HG02884 (cell line): Measurements from ENCODE around the gene RCAN1.
"Not testable (repeated sequence)": the region's sequence is repeated elsewhere in the genome, so short reads cannot be mapped to it uniquely, and the experiment has no call there.

Experiments
- ATAC-seq: cut with Tn5 transposase; IDR thresholded peaks from one replicate; pipeline ENCODE4 v1.9.1; 2021; ENCODE audit warnings: mild to moderate bottlenecking, moderate library complexity; ENCODE audit not compliant: unreplicated experiment

Gene RCAN1

DNA sequence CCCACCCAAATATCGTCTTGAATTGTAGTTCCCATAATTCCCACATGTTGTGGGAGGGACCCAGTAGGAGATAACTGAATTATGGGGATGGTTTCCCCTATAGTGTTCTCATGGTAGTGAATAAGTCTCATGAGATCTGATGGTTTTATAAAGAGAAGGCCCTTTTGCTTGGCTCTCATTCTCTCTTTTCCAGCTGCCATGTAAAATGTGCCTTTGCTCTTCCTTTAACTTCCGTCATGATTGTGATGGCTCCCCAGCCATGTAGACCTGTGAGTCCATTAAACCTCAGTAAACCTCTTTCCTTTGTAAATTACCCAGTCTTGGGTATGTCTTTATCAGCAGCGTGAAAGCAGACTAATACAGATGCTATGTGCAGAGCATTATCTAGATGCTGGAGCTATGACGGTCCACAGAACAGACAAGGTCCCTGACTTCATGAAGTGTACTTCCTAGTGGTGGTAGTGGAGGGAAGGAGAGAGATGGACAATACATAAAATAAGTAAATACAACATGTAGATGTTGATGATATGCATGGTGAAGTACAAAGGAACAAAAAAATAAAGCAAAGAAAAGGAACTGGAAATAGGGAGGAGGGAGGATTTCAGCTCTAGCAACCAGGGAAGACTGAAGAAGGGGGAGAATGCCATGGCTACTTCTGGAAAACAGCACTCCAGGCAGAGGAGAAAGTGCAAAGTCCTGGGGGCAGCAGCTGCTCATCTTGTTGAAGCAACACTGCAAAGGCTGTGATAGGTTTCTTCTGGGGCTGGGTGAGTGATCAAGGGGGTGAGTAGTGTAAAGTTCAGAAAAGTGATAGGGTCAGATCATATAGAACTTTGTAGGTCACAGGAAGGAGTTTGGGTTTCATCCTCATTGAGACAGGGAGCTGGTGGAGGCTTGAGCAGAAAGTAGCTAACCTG is 6.8 kb upstream of the RCAN1 start:
- no peak for ATAC-seq

DNA sequence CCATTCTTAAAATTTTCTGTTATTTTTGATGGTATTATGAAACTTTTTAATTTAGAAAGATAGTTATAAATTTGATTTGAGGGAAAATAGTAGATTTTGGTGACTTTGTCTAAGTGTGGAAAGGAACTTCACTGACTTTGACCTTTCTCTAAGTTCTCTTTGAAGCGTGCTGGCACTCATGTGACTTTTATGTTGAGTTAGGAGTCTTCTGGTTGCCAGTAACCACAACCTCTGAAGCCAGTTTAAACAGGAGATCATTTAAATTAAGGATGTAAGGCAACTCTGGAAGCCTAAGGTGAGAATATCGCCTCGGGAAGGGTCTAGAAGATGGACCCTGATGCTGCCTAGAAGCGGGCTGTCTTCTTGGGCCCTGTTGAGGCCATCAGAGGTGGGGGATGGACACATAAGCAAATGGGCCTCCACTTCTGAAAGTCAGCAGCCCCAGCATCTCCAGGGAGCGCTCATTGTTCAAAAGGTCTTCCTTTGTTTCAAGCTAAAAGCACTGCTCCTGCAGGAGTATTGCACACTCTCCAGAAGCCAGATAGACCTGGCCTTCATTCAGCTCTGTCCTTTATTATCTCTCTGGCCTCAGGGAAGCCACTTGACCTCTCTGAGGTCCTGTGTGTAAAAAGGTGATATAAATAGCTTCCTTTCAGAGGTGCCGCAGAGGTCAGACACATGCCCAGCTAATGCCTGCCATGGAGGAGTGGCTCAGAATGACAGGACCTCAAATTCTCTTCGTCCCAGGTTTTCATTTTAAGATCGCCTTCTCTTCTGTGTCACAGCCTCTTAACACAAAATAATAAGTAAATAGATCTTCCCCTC is 5.1 kb upstream of the RCAN1 start:
- ATAC-seq, result no peak

GRCh38 chr21:34618941-34619340 is 4.0 kb upstream of the RCAN1 start:
- no peak for ATAC-seq

GRCh38 chr21:34617753-34618339 is 2.9 kb upstream of the RCAN1 start:
- ATAC-seq, result no peak

DNA sequence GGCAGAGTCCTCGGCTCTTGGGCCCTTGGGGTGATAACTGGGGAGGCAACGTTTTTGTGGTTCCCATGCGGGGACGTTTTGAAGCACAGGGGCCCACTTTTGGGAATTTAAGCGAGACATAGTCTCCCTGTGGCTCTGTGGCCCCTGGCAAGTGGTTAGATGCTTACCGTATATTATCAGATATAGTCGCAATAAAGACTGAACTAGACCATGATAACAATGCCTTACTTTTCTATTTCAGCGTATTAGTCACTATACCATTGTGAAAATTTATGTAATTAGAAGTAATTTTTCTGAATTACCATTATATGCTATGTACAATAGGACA is 538 bp upstream of the RCAN1 start:
- ATAC-seq, result no peak

GRCh38 chr21:34613679-34614627 is 960 bp downstream of the RCAN1 start:
- ATAC-seq, result no peak

GRCh38 chr21:34612557-34612956 is 2.4 kb downstream of the RCAN1 start:
- no peak for ATAC-seq

- ATAC-seq, result no peak
Observed at GRCh38 chr21:34612056-34612455, 2.9 kb downstream of the RCAN1 start.

- ATAC-seq, result no peak
Observed at GRCh38 chr21:34611528-34611927, 3.4 kb downstream of the RCAN1 start.

GRCh38 chr21:34609933-34610549 is 4.9 kb downstream of the RCAN1 start:
- no peak for ATAC-seq

DNA sequence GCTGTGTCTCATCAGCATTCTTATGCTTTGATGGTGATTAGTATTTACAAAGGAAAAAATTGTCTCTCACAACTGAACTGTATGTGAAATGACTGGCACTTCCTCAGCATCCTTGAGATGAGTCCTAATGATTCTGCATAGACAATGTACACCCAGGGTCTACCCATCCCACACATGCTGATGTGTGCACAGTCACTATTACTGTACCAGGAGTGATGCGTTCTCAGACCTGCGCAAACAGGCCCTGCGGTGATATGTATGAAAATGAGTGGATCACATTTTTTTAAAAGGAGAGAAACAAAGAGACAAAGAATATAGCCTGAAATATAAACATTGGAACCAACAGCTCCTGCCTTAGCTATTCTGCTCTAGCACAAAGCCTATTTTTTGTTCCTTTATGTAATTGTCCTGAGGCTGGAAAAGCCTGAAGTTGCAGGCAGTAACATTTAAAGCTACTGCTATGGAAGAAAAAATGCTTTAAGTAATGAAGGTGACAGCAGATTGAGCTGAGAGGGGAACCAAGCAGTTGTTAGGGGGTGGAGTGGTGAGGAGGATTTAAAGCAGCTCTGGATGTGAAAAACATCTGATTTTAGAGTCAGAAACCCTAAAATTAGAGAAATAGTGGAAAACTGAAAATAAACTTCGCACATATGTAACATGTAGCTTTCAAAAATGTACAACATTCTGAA is 5.5 kb downstream of the RCAN1 start:
- ATAC-seq, result no peak

DNA sequence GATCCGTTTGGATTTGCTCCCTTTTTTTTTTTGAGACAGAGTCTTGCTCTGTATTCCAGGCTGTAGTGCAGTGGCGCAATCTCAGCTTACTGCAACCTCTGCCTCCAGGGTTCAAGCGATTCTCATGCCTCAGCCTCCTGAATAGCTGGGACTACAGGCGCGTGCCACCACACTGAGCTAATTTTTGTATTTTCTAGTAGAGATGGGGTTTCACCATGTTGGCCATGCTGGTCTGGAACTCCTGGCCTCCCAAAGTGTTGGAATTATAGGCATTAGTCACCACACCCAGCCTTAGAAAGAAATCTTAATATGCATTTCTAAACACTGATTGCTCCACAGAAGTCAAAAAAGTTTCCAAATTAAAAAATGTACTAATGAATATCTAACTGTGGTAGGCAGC is 7.5 kb downstream of the RCAN1 start:
- not testable (repeated sequence) for ATAC-seq

DNA sequence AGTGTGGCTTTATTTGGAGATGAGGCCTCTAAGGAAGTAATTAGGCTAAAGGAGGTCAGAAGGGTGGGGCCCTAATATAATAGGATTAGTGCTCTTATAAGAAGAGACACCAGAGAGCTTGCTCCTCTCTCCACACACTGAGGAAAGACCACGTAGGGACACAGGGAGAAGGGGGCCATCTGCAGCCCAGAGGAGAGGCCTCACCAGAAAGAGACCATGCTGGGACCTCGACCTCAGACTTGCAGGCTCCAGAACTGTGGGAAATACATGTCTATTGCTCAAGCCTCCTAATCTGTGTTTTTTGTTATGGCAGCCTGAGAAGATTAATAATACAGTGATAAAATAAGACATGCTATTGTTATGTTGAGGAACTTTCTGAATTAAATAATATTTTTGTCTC is 8.3 kb downstream of the RCAN1 start:
- no peak for ATAC-seq

DNA sequence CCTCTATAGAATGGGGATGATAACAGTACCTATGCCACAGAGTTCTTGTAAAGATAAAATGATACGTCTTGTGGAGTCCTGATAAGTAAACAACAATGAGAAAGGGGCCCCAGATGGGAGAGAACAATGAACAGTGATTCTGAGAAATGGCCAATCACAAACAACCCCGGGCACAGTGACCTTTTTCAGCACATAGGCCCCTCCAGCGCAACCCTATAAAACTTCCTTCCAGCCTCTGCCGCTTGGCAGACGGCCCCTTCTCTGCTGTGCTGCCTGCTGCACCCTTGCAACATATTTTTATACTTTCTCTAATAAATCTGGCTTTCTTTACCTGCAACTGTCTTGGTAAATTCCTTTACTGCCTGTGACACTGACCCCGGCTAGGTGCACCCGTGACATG is 8.9 kb downstream of the RCAN1 start:
- ATAC-seq, result no peak

GRCh38 chr21:34604956-34605355 is 10.0 kb downstream of the RCAN1 start:
- ATAC-seq, result not testable (repeated sequence)

DNA sequence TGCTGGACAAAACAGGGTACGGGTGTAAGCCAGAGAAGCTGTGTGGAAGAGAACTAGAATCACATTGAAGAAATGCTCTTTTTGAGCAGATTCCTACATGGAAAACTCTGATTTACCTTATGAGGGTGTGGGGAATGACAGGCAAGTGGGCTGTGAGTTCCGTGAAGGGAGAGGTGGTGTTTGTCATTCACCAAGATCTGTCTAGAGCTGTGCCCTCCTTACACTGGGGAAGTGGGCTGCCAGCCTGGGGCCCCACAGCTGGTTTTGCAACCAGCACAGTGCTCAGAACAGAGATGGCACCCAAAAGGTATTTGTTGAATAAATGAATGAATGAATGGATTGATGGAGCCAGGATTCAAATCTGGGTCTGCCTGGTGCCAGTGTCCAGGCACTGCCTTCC is 10.4 kb downstream of the RCAN1 start:
- no peak for ATAC-seq

DNA sequence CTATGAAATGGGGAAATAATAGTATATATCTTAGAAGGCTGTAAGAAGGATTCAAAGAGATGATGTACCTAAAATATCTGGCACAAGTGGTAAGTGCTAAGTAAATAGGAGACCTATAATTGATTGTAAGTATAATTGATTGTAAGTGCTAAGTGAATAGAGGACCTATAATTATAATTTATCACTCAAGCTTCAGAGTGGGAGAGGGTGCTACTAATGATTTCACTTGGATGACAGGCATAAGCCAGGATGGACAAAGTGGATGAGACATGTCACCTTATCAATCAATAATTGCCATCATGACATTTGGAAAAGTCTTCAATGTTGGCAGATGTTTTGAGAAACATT is 11.2 kb downstream of the RCAN1 start:
- ATAC-seq, result no peak

DNA sequence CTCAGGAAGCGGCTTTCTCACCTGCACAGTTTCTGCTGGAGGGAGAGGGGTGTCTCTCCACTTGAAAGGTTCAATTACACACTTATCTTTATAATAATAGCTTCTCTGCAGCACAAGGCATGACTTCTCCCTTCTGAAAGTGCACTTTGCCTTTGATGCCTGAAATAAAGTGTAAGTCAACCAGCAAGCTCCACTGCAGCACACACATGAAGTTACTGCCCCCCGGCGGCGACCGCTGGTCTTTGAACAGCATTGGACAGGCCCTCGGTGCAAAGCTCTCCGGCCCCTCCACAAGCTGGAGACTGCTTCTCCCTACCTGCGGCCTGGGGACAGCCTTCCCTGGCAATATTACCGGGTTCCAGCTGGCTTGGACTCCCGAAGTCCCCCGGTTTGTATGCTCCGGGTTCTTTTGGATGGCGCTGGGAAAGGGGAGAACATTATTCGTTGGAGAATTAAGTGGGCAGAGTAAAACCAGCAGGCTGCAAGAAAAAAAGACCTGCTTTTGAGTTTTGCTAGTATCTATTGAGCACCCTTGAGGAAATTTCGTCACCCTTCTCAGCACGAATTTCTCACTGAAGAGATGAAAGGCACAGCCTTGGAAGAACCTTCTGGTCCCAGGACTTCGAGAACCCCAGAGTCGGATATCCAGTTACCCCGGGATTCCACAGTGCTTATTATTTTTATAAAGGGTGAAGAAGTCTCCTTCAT is 11.8 kb downstream of the RCAN1 start:
- peak; percentile 60 for ATAC-seq

DNA sequence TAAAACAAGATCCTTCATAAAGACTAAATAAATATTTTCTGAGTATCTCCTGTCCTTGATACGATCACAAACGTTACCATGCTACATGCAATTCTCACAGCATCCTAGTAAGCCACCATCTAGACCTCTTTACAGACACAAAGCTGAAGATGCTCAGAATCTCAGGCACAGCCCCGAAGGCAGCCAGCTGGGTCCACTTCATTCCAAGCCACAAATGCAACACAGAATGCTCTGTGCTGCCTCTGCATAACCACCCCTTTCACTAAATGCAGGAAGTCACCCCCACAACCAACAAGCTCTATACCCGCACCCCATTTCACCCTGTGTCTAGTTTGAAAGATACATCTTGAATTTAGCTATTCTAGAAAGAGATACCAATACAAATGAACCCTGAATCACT is 12.9 kb downstream of the RCAN1 start:
- ATAC-seq, result no peak
